ENCODE measurements around the gene TMEM132D. TPM values are rescaled to one million over a fixed set of nuclear protein-coding genes. Genes with fewer than 3 reads are reported as not detected.

Gene TMEM132D
- total and polyA plus RNA-seq, 2 experiments from 2014 or later, result 2.0 to 2.4 TPM

GRCh38 chr12:129483111-129483893 is 420.5 kb downstream of the TMEM132D start:
- WGBS (ENCODE audit: low lambda C conversion rate, missing lambda C conversion rate), result 92% methylated on average over 16 of the region's 16 CpGs
- Histone ChIP-seq H3K4me1 (ENCODE audit: insufficient read depth) (no peaks in the 10 kb centered on the region), H3K4me3 (no peak overlapping the region), H3K79me2 (no peaks in the 10 kb centered on the region), H3K27me3 (no peaks in the 10 kb centered on the region), H3K9me2 (replicated peaks; ENCODE audit: insufficient read depth) (no peaks in the 10 kb centered on the region), H3K27ac (no peak overlapping the region), H4K20me1 (ENCODE audit: insufficient read depth, poor library complexity, severe bottlenecking) (no peaks in the 10 kb centered on the region), H3K9me3 (ENCODE audit: low read depth) (no peaks in the 10 kb centered on the region), H3K4me2 (no peak overlapping the region), H2AFZ (no peak overlapping the region), H3K36me3 (replicated peaks; ENCODE audit: insufficient read depth, low read depth) (no peaks in the 10 kb centered on the region)
- no peak for TF ChIP-seq CTCF (IDR thresholded peaks at IDR 0.05; ENCODE audit: poor library complexity)
- no peak for TF ChIP-seq EZH2 (IDR thresholded peaks at IDR 0.05; ENCODE audit: borderline replicate concordance)
- no peak for TF ChIP-seq EZH2phosphoT487 (IDR thresholded peaks at IDR 0.05; ENCODE audit: low read depth, severe bottlenecking, unreplicated experiment)
- no peak for DNase-seq (ENCODE audit: low spot score)

GRCh38 chr12:129481921-129482320 is 421.9 kb downstream of the TMEM132D start:
- WGBS (ENCODE audit: low lambda C conversion rate, missing lambda C conversion rate), result 84% methylated on average over 10 of the region's 10 CpGs
- H3K36me3 ChIP-seq (replicated peaks; ENCODE audit: insufficient read depth, low read depth), result no peaks in the 10 kb centered on the region

GRCh38 chr12:129470196-129470595 is 433.6 kb downstream of the TMEM132D start:
- no peak overlapping the region for H3K27ac ChIP-seq
- no peak for TF ChIP-seq EZH2phosphoT487 (IDR thresholded peaks at IDR 0.05; ENCODE audit: low read depth, severe bottlenecking, unreplicated experiment)
- TF ChIP-seq EZH2 (IDR thresholded peaks at IDR 0.05; ENCODE audit: borderline replicate concordance), result no peak
- TF ChIP-seq CTCF (IDR thresholded peaks at IDR 0.05; ENCODE audit: poor library complexity), result no peak
- H2AFZ ChIP-seq, result no peak overlapping the region
- no peak for DNase-seq (ENCODE audit: low spot score)
- no peaks in the 10 kb centered on the region for H3K9me3 ChIP-seq (ENCODE audit: low read depth)
- no peak overlapping the region for H3K4me2 ChIP-seq
- no peaks in the 10 kb centered on the region for H3K27me3 ChIP-seq
- H3K4me3 ChIP-seq, result no peak overlapping the region
- H3K36me3 ChIP-seq (replicated peaks; ENCODE audit: insufficient read depth, low read depth), result no peaks in the 10 kb centered on the region
- H3K79me2 ChIP-seq, result no peaks in the 10 kb centered on the region
- no peaks in the 10 kb centered on the region for H3K4me1 ChIP-seq (ENCODE audit: insufficient read depth)
- no peaks in the 10 kb centered on the region for H3K9me2 ChIP-seq (replicated peaks; ENCODE audit: insufficient read depth)
- no peaks in the 10 kb centered on the region for H4K20me1 ChIP-seq (ENCODE audit: insufficient read depth, poor library complexity, severe bottlenecking)
- WGBS (ENCODE audit: low lambda C conversion rate, missing lambda C conversion rate), result 82% methylated on average over 5 of the region's 5 CpGs

More at GRCh38 chr12:129481921-129482320, 421.9 kb downstream of the TMEM132D start:
- Histone ChIP-seq H3K9me2 (replicated peaks; ENCODE audit: insufficient read depth) (no peaks in the 10 kb centered on the region), H3K4me3 (no peak overlapping the region), H4K20me1 (ENCODE audit: insufficient read depth, poor library complexity, severe bottlenecking) (no peaks in the 10 kb centered on the region), H3K27ac (no peak overlapping the region), H3K79me2 (no peaks in the 10 kb centered on the region), H3K9me3 (ENCODE audit: low read depth) (no peaks in the 10 kb centered on the region), H3K4me1 (ENCODE audit: insufficient read depth) (no peaks in the 10 kb centered on the region), H3K27me3 (no peaks in the 10 kb centered on the region), H2AFZ (no peak overlapping the region), H3K4me2 (no peak overlapping the region)
- no peak for TF ChIP-seq EZH2 (IDR thresholded peaks at IDR 0.05; ENCODE audit: borderline replicate concordance)
- no peak for TF ChIP-seq EZH2phosphoT487 (IDR thresholded peaks at IDR 0.05; ENCODE audit: low read depth, severe bottlenecking, unreplicated experiment)
- TF ChIP-seq CTCF (IDR thresholded peaks at IDR 0.05; ENCODE audit: poor library complexity), result no peak
- DNase-seq (ENCODE audit: low spot score), result no peak
